K562 (cell line): ENCODE results near the gene ANKRD27. TPM values are rescaled to one million over a fixed set of nuclear protein-coding genes. Genes with fewer than 3 reads are reported as not detected.
A peak's percentile ranks its signal among the peaks of the same experiment; 100 is the strongest.

Experiments used
- ARHGAP35 ChIP-seq: fragments of 450-650 bp; IDR thresholded peaks from 2 replicates; pipeline ENCODE4 v1.6.1; 2018; ENCODE audit not compliant: partially characterized antibody
- ATF3 ChIP-seq, 2 experiments: fragments of 450-650 bp in 1 of 2; sonication (generic) in 1 of 2; formaldehyde crosslinking in 1 of 2; IDR thresholded peaks in 1 of 2; conservative IDR thresholded peaks in 1 of 2; 2 replicates each; pipeline versions ENCODE4 v1.6.1 to v1.8.1; 2016 to 2023; ENCODE audit warnings: mild to moderate bottlenecking in 2 of 2, moderate library complexity in 2 of 2, inconsistent platforms in 1 of 2, missing genetic modification reagents in 1 of 2
- ATF6 ChIP-seq: sonication (generic); formaldehyde crosslinking; IDR thresholded peaks from 2 replicates; pipeline ENCODE4 v1.4.0; 2020; ENCODE audit warnings: mild to moderate bottlenecking, missing genetic modification reagents
- CBX8 ChIP-seq: fragments of 200-600 bp; sonication (generic); IDR thresholded peaks from 2 replicates; pipeline ENCODE4 v1.6.1; 2012; ENCODE audit warnings: borderline replicate concordance, mixed run types, low read depth, mild to moderate bottlenecking, moderate library complexity, mixed read lengths, low read length, control low read depth, inconsistent platforms; ENCODE audit not compliant: poor library complexity, severe bottlenecking; ENCODE audit errors: extremely low read depth
- GATAD2B ChIP-seq: fragments of 450-650 bp; IDR thresholded peaks from 2 replicates; pipeline ENCODE4 v1.6.1; 2017; ENCODE audit warnings: mild to moderate bottlenecking, borderline replicate concordance
- HBP1 ChIP-seq: fragments of 450-650 bp; formaldehyde crosslinking; IDR thresholded peaks from 2 replicates; pipeline ENCODE4 v1.4.0; 2022; ENCODE audit warnings: missing genetic modification characterization
- HMBOX1 ChIP-seq: sonication (generic); IDR thresholded peaks from 2 replicates; pipeline ENCODE4 v1.6.1; 2016
- HNRNPH1 ChIP-seq: fragments of 200-400 bp; formaldehyde crosslinking; optimal IDR thresholded peaks from 2 replicates; pipeline ENCODE3; 2017; ENCODE audit warnings: low read depth, mild to moderate bottlenecking, low read length, moderate library complexity
- NCOA6 ChIP-seq: fragments of 450-650 bp; IDR thresholded peaks from 2 replicates; pipeline ENCODE4 v1.6.1; 2017; ENCODE audit warnings: mild to moderate bottlenecking
- RBM14 ChIP-seq: fragments of 200-400 bp; formaldehyde crosslinking; IDR thresholded peaks from 2 replicates; pipeline ENCODE4 v1.6.1; 2018; ENCODE audit warnings: low read depth, mild to moderate bottlenecking, low read length, moderate library complexity, borderline replicate concordance; ENCODE audit not compliant: insufficient read depth
- RBM25 ChIP-seq: fragments of 200-400 bp; formaldehyde crosslinking; IDR thresholded peaks from 2 replicates; pipeline ENCODE4 v1.6.1; 2018; ENCODE audit warnings: low read length, low read depth, moderate library complexity; ENCODE audit not compliant: severe bottlenecking
- RFX7 ChIP-seq: fragments of 250-450 bp; sonication (Bioruptor Pico); IDR thresholded peaks from 2 replicates; pipeline ENCODE4 v1.5.1; 2021; ENCODE audit warnings: mild to moderate bottlenecking
- RNF2 ChIP-seq: sonication (generic); IDR thresholded peaks from 2 replicates; pipeline ENCODE4 v1.6.1; 2016
- SREBF1 ChIP-seq: fragments of 150-350 bp; IDR thresholded peaks from 2 replicates; pipeline ENCODE4 v1.6.1; 2014; ENCODE audit warnings: antibody characterized with exemption, low read depth, low read length, borderline replicate concordance
- TAF1 ChIP-seq: IDR thresholded peaks from 2 replicates; pipeline ENCODE4 v1.6.1; 2011; ENCODE audit warnings: mild to moderate bottlenecking, low read length, moderate library complexity; ENCODE audit not compliant: insufficient read depth, control insufficient read depth, severe bottlenecking; ENCODE audit errors: extremely low read depth
- TCF3 ChIP-seq: sonication (generic); formaldehyde crosslinking; IDR thresholded peaks from 2 replicates; pipeline ENCODE4 v1.4.0; 2020; ENCODE audit warnings: mild to moderate bottlenecking, missing genetic modification reagents
- TSC22D4 ChIP-seq: fragments of 450-650 bp; IDR thresholded peaks from 2 replicates; pipeline ENCODE4 v1.6.1; 2016; ENCODE audit warnings: missing genetic modification characterization, missing biosample characterization, control low read depth
- ZBTB9 ChIP-seq: fragments of 450-650 bp; formaldehyde crosslinking; IDR thresholded peaks from 2 replicates; pipeline ENCODE4 v1.4.0; 2020; ENCODE audit warnings: mild to moderate bottlenecking, moderate library complexity
- ZNF165 ChIP-seq: fragments of 250-450 bp; sonication (Bioruptor Pico); IDR thresholded peaks from 2 replicates; pipeline ENCODE4 v1.4.0; 2020; ENCODE audit warnings: borderline replicate concordance
- polyA plus RNA-seq, 8 experiments: library from polyadenylated mRNA; depleted of rRNA in 4 of 8; stranded (reverse) in 5 of 8; unstranded in 3 of 8; fragments of >200 nt; fragmentation: Nextera tagmentation in 2 of 8; fragmentation: Illumina TruSeq in 1 of 8; extraction: Ambion mirVana in 2 of 8; extraction: Trizol in 1 of 8; gene quantifications; 2 replicates each; pipeline versions ENCODE4 v1.2.1 to v1.2.3, GENCODE V29; 2011 to 2014; ENCODE audit warnings: inconsistent platforms in 1 of 8, missing spikeins in 1 of 8
- total RNA-seq, 7 experiments: library from RNA; depleted of rRNA in 6 of 7; stranded (reverse); fragments of >200 nt in 6 of 7; fragmentation: Illumina TruSeq in 2 of 7; extraction: Trizol in 2 of 7; gene quantifications; 2 replicates each; pipeline versions ENCODE4 v1.2.1 to v1.2.3, GENCODE V29; 2011 to 2021; ENCODE audit warnings: low replicate concordance in 1 of 7

ANKRD27 gene
- total and polyA plus RNA-seq, 9 of the 15 experiments (the other 6 are each of a cell fraction or from before 2014, with no cell fraction given), result 5.3 to 71.3 (median 54.2) TPM

GRCh38 chr19:32580901-32581704 is 93.9 kb downstream of the ANKRD27 start, which contains the start of gene PDCD5 (continued):
- TF ChIP-seq ATF6 (CRISPR knock-in tag) (no peak), TAF1 (no peak), SREBF1 (no peak), ATF3 (IDR thresholded peaks at IDR 0.05) (no peak), ATF3 (CRISPR knock-in tag; conservative IDR thresholded peaks at IDR 0.05) (no peak), TSC22D4 (no peak), NCOA6 (no peak), RNF2 (peak; percentile 11), ZBTB9 (CRISPR knock-in tag) (0 out of 2 replicates have a peak, but pooled peaks have one; percentile 29), ARHGAP35 (no peak), RFX7 (CRISPR knock-in tag) (no peak), HMBOX1 (no peak), HBP1 (CRISPR knock-in tag) (no peak), ZNF165 (CRISPR knock-in tag) (no peak), CBX8 (no peak), RBM25 (no peak), RBM14 (no peak), HNRNPH1 (no peak), GATAD2B (no peak; the same call in 1 of the 2 replicates), TCF3 (CRISPR knock-in tag) (no peak)
